IMR-90 (cell line): ENCODE data around the gene TVP23C. TPM values are rescaled to one million over a fixed set of nuclear protein-coding genes. Genes with fewer than 3 reads are reported as not detected.

ENCODE experiments used
- ATAC-seq: fragments of 200-7000 bp; cut with Tn5 transposase; 2 replicates; pipeline ENCODE4 v1.9.1; 2020; ENCODE audit warnings: low read depth, mild to moderate bottlenecking, moderate library complexity
- BruUV-seq: library from RNA; stranded (reverse); fragments of 400-500 nt; replicated peaks from 2 replicates; lab custom pipeline; 2021; lab: Mats Ljungman, UMichigan
- CTCF ChIA-PET: fragments of 300-600 bp; formaldehyde crosslinking; extraction: SDS; loops from one replicate; lab custom pipeline; 2021; ENCODE audit warnings: antibody characterized with exemption; lab: Yijun Ruan, JAX
- POLR2A ChIA-PET: fragments of 300-600 bp; sonication (Branson Sonifier 250); formaldehyde crosslinking; loops from one replicate; lab custom pipeline; 2022; ENCODE audit warnings: antibody characterized with exemption; ENCODE audit not compliant: unreplicated experiment; lab: Charles Lee
- DNase-seq: peaks from one replicate; pipeline ENCODE4 v3.0.0; 2013
- H2AFZ ChIP-seq: replicated peaks from 2 replicates; pipeline ENCODE3; 2013; ENCODE audit warnings: low read length, mild to moderate bottlenecking; ENCODE audit not compliant: poor library complexity
- H2AK5ac ChIP-seq: 2 replicates; pipeline ENCODE4 v1.6.1; 2013; ENCODE audit warnings: low read depth, low read length, inconsistent platforms
- H2AK9ac ChIP-seq: replicated peaks from 2 replicates; pipeline ENCODE3; 2013; ENCODE audit warnings: mild to moderate bottlenecking, low read depth, low read length, moderate library complexity; ENCODE audit not compliant: poor library complexity
- H2BK120ac ChIP-seq: 2 replicates; pipeline ENCODE4 v1.6.1; 2013; ENCODE audit warnings: low read depth, low read length, inconsistent platforms
- H2BK15ac ChIP-seq: 3 replicates; pipeline ENCODE4 v1.6.1; 2013; ENCODE audit warnings: low read depth, low read length, inconsistent platforms
- H2BK20ac ChIP-seq: 2 replicates; pipeline ENCODE4 v1.6.1; 2013; ENCODE audit warnings: low read depth, mild to moderate bottlenecking, inconsistent platforms, low read length, moderate library complexity
- H2BK5ac ChIP-seq: 2 replicates; pipeline ENCODE4 v1.6.1; 2013; ENCODE audit warnings: mild to moderate bottlenecking, low read depth, low read length, inconsistent platforms; ENCODE audit not compliant: poor library complexity, severe bottlenecking
- H3K14ac ChIP-seq: replicated peaks from 2 replicates; pipeline ENCODE4 v1.6.1; 2013; ENCODE audit warnings: low read depth, low read length, inconsistent platforms
- H3K18ac ChIP-seq: 2 replicates; pipeline ENCODE4 v1.6.1; 2013; ENCODE audit warnings: low read depth, low read length, control low read depth
- H3K23ac ChIP-seq: 2 replicates; pipeline ENCODE4 v1.6.1; 2013; ENCODE audit warnings: low read depth, low read length, inconsistent platforms
- H3K27ac ChIP-seq: 2 replicates; pipeline ENCODE4 v1.5.1; 2013; ENCODE audit warnings: mild to moderate bottlenecking, control low read depth, low read length; ENCODE audit not compliant: insufficient read depth
- H3K27me3 ChIP-seq: 2 replicates; pipeline ENCODE4 v1.6.1; 2013; ENCODE audit warnings: low read length; ENCODE audit not compliant: control insufficient read depth, insufficient read depth
- H3K36me3 ChIP-seq: 2 replicates; pipeline ENCODE4 v1.6.1; 2013; ENCODE audit warnings: low read length, mixed read lengths; ENCODE audit not compliant: control insufficient read depth, insufficient read depth
- H3K4ac ChIP-seq: 2 replicates; pipeline ENCODE4 v1.6.1; 2013; ENCODE audit warnings: low read depth, low read length, inconsistent platforms
- H3K4me1 ChIP-seq: 2 replicates; pipeline ENCODE4 v1.6.1; 2013; ENCODE audit warnings: low read length, mixed read lengths; ENCODE audit not compliant: control insufficient read depth, insufficient read depth
- H3K4me2 ChIP-seq: 2 replicates; pipeline ENCODE4 v1.6.1; 2013; ENCODE audit warnings: low read depth, mild to moderate bottlenecking, control low read depth, low read length, moderate library complexity
- H3K4me3 ChIP-seq: 2 replicates; pipeline ENCODE4 v1.5.1; 2013; ENCODE audit warnings: low read depth, mild to moderate bottlenecking, control low read depth, low read length, moderate library complexity; ENCODE audit not compliant: insufficient read depth
- H3K56ac ChIP-seq: 2 replicates; pipeline ENCODE4 v1.6.1; 2013; ENCODE audit warnings: low read length, inconsistent platforms; ENCODE audit not compliant: insufficient read depth; ENCODE audit errors: extremely low read depth
- H3K79me1 ChIP-seq, 2 experiments: 2 replicates each; pipeline ENCODE4 v1.6.1; 2013; ENCODE audit warnings: low read length in 2 of 2, inconsistent platforms in 1 of 2, low read depth in 1 of 2
- H3K9ac ChIP-seq: 2 replicates; pipeline ENCODE4 v1.6.1; 2013; ENCODE audit warnings: low read depth, low read length, control low read depth
- H3K9me1 ChIP-seq: 2 replicates; pipeline ENCODE4 v1.6.1; 2013; ENCODE audit warnings: low read length, inconsistent platforms; ENCODE audit not compliant: insufficient read depth
- H3K9me3 ChIP-seq: 2 replicates; pipeline ENCODE4 v1.6.1; 2013; ENCODE audit warnings: low read length; ENCODE audit not compliant: control insufficient read depth, insufficient read depth
- H4K20me1 ChIP-seq: 2 replicates; pipeline ENCODE4 v1.6.1; 2013; ENCODE audit warnings: low read length, inconsistent platforms; ENCODE audit not compliant: insufficient read depth
- H4K5ac ChIP-seq: 2 replicates; pipeline ENCODE4 v1.6.1; 2013; ENCODE audit warnings: mild to moderate bottlenecking, low read depth, low read length, control low read depth
- H4K8ac ChIP-seq, 2 experiments: 2 replicates each; pipeline ENCODE4 v1.6.1; 2013; ENCODE audit warnings: low read depth in 2 of 2, low read length in 2 of 2, control low read depth in 1 of 2, inconsistent platforms in 1 of 2
- H4K91ac ChIP-seq: 2 replicates; pipeline ENCODE4 v1.6.1; 2013; ENCODE audit warnings: low read depth, low read length, inconsistent platforms; ENCODE audit not compliant: insufficient read depth
- BHLHE40 ChIP-seq: fragments of 150-350 bp; IDR thresholded peaks from 2 replicates; pipeline ENCODE4 v1.6.1; 2016; ENCODE audit warnings: mild to moderate bottlenecking, low read depth, low read length
- CHD1 ChIP-seq: IDR thresholded peaks from 2 replicates; pipeline ENCODE4 v1.6.1; 2012; ENCODE audit warnings: low read depth, low read length, improper control_type of control experiment
- MAFK ChIP-seq: IDR thresholded peaks from 2 replicates; pipeline ENCODE4 v1.6.1; 2012; ENCODE audit warnings: low read depth, low read length, improper control_type of control experiment
- MXI1 ChIP-seq: IDR thresholded peaks from 2 replicates; pipeline ENCODE4 v1.6.1; 2012; ENCODE audit warnings: low read depth, mild to moderate bottlenecking, low read length, moderate library complexity, borderline replicate concordance
- RCOR1 ChIP-seq: IDR thresholded peaks from 2 replicates; pipeline ENCODE4 v1.6.1; 2012; ENCODE audit warnings: mild to moderate bottlenecking, low read length, improper control_type of control experiment; ENCODE audit not compliant: insufficient replicate concordance
- WGBS, 2 experiments: methylation state at CpG; one replicate each; pipeline versions ENCODE4 v1.1.5 to v1.1.7; 2013; ENCODE audit warnings: missing lambda C conversion rate in 2 of 2; ENCODE audit not compliant: insufficient read length in 1 of 2; ENCODE audit errors: extremely low coverage in 2 of 2; 5-methylcytosine and 5-hydroxymethylcytosine counted together
- dilution Hi-C: fragments of 300-500 bp; cut with HindIII; formaldehyde crosslinking; loops from one replicate; pipeline ENCODE4 v1.14.3; 2018; ENCODE audit warnings: low sequenced_read_pairs; ENCODE audit not compliant: unreplicated experiment
- in situ Hi-C: fragments of 300-500 bp; cut with MboI; formaldehyde crosslinking; loops from 3 replicates; pipeline ENCODE4 v1.14.3; 2019; ENCODE audit warnings: low sequenced_read_pairs, inconsistent platforms, mixed read lengths
- intact Hi-C: fragments of 100-400 bp; cut with micrococcal nuclease; formaldehyde crosslinking; loops from 2 replicates; pipeline ENCODE4 v1.10.0; 2022
- polyA plus RNA-seq, 3 experiments: library from polyadenylated mRNA; depleted of rRNA; stranded (reverse); fragments of >200 nt; gene quantifications; 2 replicates each; pipeline ENCODE4 v1.2.3, GENCODE V29; 2012; ENCODE audit warnings: low replicate concordance in 1 of 3
- total RNA-seq: library from RNA; depleted of rRNA; stranded (reverse); fragments of >200 nt; gene quantifications from 2 replicates; pipeline ENCODE4 v1.2.3, GENCODE V29; 2012
- TF ChIP-seq, protein P1 (sequence below): fragments of 150-350 bp; IDR thresholded peaks from 2 replicates; pipeline ENCODE4 v1.6.1; 2017; ENCODE audit warnings: mild to moderate bottlenecking, antibody characterized with exemption, low read length, low read depth

Gene TVP23C
- total and polyA plus RNA-seq, 2 of the 4 experiments (the other 2 are of a cell fraction) = 7.5 to 12.0 TPM

DNA sequence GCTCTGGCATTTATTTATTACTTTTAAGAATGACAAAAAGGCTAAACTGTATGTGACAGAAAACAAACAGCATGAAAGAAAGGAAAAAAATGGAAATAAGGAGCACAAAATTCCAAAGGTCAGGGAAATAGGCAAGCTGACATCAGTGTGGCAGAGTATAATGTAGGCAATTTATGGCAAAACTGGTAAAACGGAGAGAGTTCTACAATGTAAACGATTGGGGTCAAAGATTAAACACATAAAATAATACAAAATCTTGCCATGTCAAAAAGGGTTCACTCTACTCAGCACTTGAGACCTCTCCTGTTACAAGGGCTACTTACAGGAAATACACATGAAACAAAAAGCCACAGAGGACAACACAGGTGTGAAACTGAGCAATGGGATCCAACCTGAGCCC is 48.8 kb downstream of the TVP23C start:
- peak overlapping the region; percentile 4 for H2BK5ac ChIP-seq
- H2BK20ac ChIP-seq = peak overlapping the region; percentile 48; the same call in 1 of the 2 replicates
- DNase-seq (no peak), ATAC-seq (no peak)
- peaks cover 8% of the 10 kb centered on the region; the same call in 1 of the 2 replicates for H3K9me3 ChIP-seq
- peak overlapping the region; percentile 40; the same call in 1 of the 2 replicates for H3K14ac ChIP-seq
- ChIA-PET CTCF (interaction anchor here (1.9 kb wide), 1 partner anchor 12 kb away, joined by 9 read pairs; no protein-coding TSS in a partner anchor), POLR2A (no interaction called here)
- no peak overlapping the region for H3K9ac ChIP-seq
- in situ Hi-C loops = no loop called here
- peaks cover 17% of the 10 kb centered on the region for H3K36me3 ChIP-seq
- peak overlapping the region; percentile 29; the same call in 1 of the 2 replicates for H3K18ac ChIP-seq
- H3K56ac ChIP-seq = no peak overlapping the region
- H4K5ac ChIP-seq = no peak overlapping the region
- H2BK120ac ChIP-seq = peak overlapping the region; percentile 10; the same call in 1 of the 2 replicates
- H2AK9ac ChIP-seq = no peak overlapping the region
- no CpG with 5 or more reads among the region's 2 CpGs for WGBS, 2 experiments
- no peak overlapping the region for H4K91ac ChIP-seq
- no peak overlapping the region for H3K4me3 ChIP-seq
- peaks cover 15% of the 10 kb centered on the region for H3K9me1 ChIP-seq
- H4K8ac ChIP-seq = no peak overlapping the region
- dilution Hi-C loops = no loop called here
- intact Hi-C loops = no loop called here
- no peaks in the 10 kb centered on the region for H3K27me3 ChIP-seq
- peak overlapping the region; percentile 48; the same call in 1 of the 2 replicates for H2AK5ac ChIP-seq
- BruUV-seq = no TSS peak
- no peak overlapping the region for H3K27ac ChIP-seq
- H3K4me1 ChIP-seq = peaks cover 17% of the 10 kb centered on the region
- H3K79me1 ChIP-seq = peaks cover 21 to 44% of the 10 kb centered on the region in 2 experiments
- no peak for TF ChIP-seq RCOR1
- no peak for TF ChIP-seq BHLHE40
- TF ChIP-seq CHD1 = no peak
- TF ChIP-seq MXI1 = no peak
- TF ChIP-seq MAFK = no peak
- TF ChIP-seq, protein P1, sequence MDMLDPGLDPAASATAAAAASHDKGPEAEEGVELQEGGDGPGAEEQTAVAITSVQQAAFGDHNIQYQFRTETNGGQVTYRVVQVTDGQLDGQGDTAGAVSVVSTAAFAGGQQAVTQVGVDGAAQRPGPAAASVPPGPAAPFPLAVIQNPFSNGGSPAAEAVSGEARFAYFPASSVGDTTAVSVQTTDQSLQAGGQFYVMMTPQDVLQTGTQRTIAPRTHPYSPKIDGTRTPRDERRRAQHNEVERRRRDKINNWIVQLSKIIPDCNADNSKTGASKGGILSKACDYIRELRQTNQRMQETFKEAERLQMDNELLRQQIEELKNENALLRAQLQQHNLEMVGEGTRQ = no peak
- H3K4ac ChIP-seq = peak overlapping the region; percentile 56; the same call in 1 of the 2 replicates
- peak overlapping the region; percentile 41; the same call in 1 of the 3 replicates for H2BK15ac ChIP-seq
- peak overlapping the region; percentile 55; the same call in 1 of the 2 replicates for H3K23ac ChIP-seq
- H3K4me2 ChIP-seq = no peak overlapping the region
- H4K20me1 ChIP-seq = no peaks in the 10 kb centered on the region
- H2AFZ ChIP-seq = no peak overlapping the region
